H1 (cell line): ENCODE data around the gene GPX8. TPM values are rescaled to one million over a fixed set of nuclear protein-coding genes. Genes with fewer than 3 reads are reported as not detected.

ENCODE experiments used
- CTCF ChIA-PET: fragments of 300-600 bp; sonication (Branson Sonifier 250); formaldehyde crosslinking; loops from one replicate; lab custom pipeline; 2021; ENCODE audit not compliant: partially characterized antibody; lab: Charles Lee
- POLR2A ChIA-PET: fragments of 300-600 bp; sonication (Branson Sonifier 250); formaldehyde crosslinking; loops from one replicate; lab custom pipeline; 2021; ENCODE audit warnings: inconsistent platforms; ENCODE audit not compliant: partially characterized antibody; lab: Charles Lee
- DNase-seq, 2 experiments: peaks; one replicate each; pipeline versions ENCODE4 v3.0.0 to v3.0.0-alpha.2; 2010 to 2022; ENCODE audit warnings: low spot score in 2 of 2, low read depth in 1 of 2, mixed read lengths in 1 of 2
- FAIRE-seq: peaks from 2 replicates; lab custom pipeline; 2011; peaks lifted over from hg19 to GRCh38; lab: Jason Lieb, UNC
- H2AFZ ChIP-seq: 2 replicates; pipeline ENCODE4 v1.8.1; 2012; ENCODE audit warnings: low read length, inconsistent platforms
- H2AK5ac ChIP-seq: 2 replicates; pipeline ENCODE4 v1.6.1; 2013; ENCODE audit warnings: low read depth, low read length
- H2BK120ac ChIP-seq: replicated peaks from 2 replicates; pipeline ENCODE3; 2013; ENCODE audit warnings: low read depth, low read length, inconsistent platforms
- H2BK12ac ChIP-seq: 2 replicates; pipeline ENCODE4 v1.6.1; 2013; ENCODE audit warnings: low read depth, low read length
- H2BK15ac ChIP-seq: 2 replicates; pipeline ENCODE4 v1.6.1; 2013; ENCODE audit warnings: low read length
- H2BK20ac ChIP-seq: 2 replicates; pipeline ENCODE4 v1.6.1; 2013; ENCODE audit warnings: low read length
- H2BK5ac ChIP-seq: 2 replicates; pipeline ENCODE4 v1.6.1; 2013; ENCODE audit warnings: low read depth, low read length
- H3K14ac ChIP-seq: 2 replicates; pipeline ENCODE4 v1.6.1; 2013; ENCODE audit warnings: inconsistent platforms; ENCODE audit not compliant: insufficient read length
- H3K18ac ChIP-seq: 2 replicates; pipeline ENCODE4 v1.6.1; 2013; ENCODE audit warnings: low read length; ENCODE audit errors: extremely low read depth
- H3K23ac ChIP-seq: 2 replicates; pipeline ENCODE4 v1.6.1; 2013; ENCODE audit warnings: inconsistent platforms; ENCODE audit not compliant: insufficient read length
- H3K23me2 ChIP-seq: 2 replicates; pipeline ENCODE4 v1.6.1; 2013; ENCODE audit warnings: low read depth, low read length
- H3K27ac ChIP-seq: 2 replicates; pipeline ENCODE4 v1.6.1; 2011; ENCODE audit warnings: low read depth, low read length, inconsistent platforms
- H3K27me3 ChIP-seq, 4 experiments: replicated peaks in 1 of 4; 1 replicate in 1 of 4; 2 replicates in 3 of 4; pipeline versions ENCODE4 v1.6.1 to v1.8.1; 2011 to 2013; ENCODE audit warnings: low read length in 3 of 4, mild to moderate bottlenecking in 3 of 4, inconsistent platforms in 2 of 4, mixed read lengths in 2 of 4, moderate library complexity in 1 of 4; ENCODE audit not compliant: control insufficient read depth in 3 of 4, insufficient read depth in 3 of 4; ENCODE audit errors: extremely low read depth in 1 of 4
- H3K36me3 ChIP-seq, 4 experiments: 2 replicates each; pipeline versions ENCODE4 v1.6.1 to v1.8.1; 2011 to 2013; ENCODE audit warnings: mild to moderate bottlenecking in 4 of 4, low read length in 3 of 4, moderate library complexity in 2 of 4, control low read depth in 1 of 4, inconsistent platforms in 1 of 4; ENCODE audit not compliant: insufficient read depth in 4 of 4, control insufficient read depth in 2 of 4
- H3K4ac ChIP-seq: replicated peaks from 2 replicates; pipeline ENCODE3; 2013; ENCODE audit warnings: low read length, low read depth, mixed read lengths, inconsistent platforms; ENCODE audit not compliant: insufficient read length
- H3K4me1 ChIP-seq, 4 experiments: replicated peaks in 1 of 4; 1 replicate in 1 of 4; 2 replicates in 3 of 4; pipeline versions ENCODE4 v1.6.1 to v1.8.1; 2011 to 2013; ENCODE audit warnings: low read length in 3 of 4, inconsistent platforms in 2 of 4, mixed read lengths in 1 of 4; ENCODE audit not compliant: insufficient read depth in 4 of 4, control insufficient read depth in 3 of 4
- H3K4me2 ChIP-seq, 2 experiments: 2 replicates each; pipeline versions ENCODE4 v1.6.1 to v1.8.1; 2011 to 2013; ENCODE audit warnings: low read depth in 2 of 2, low read length in 2 of 2, control low read depth in 1 of 2, inconsistent platforms in 1 of 2, mild to moderate bottlenecking in 1 of 2; ENCODE audit not compliant: insufficient read depth in 1 of 2
- H3K4me3 ChIP-seq, 4 experiments: fragments of 200-600, 300-600 bp in 1 of 4; sonication (generic), shearing (Covaris generic), sonication (Bioruptor Twin) in 1 of 4; 2 replicates each; pipeline versions ENCODE4 v1.5.1 to v1.8.1; 2011 to 2016; ENCODE audit warnings: low read length in 4 of 4, low read depth in 3 of 4, control low read depth in 2 of 4, inconsistent platforms in 2 of 4, mild to moderate bottlenecking in 2 of 4, mixed read lengths in 1 of 4, moderate library complexity in 1 of 4; ENCODE audit not compliant: insufficient read depth in 2 of 4; ENCODE audit errors: extremely low read depth in 1 of 4
- H3K56ac ChIP-seq: replicated peaks from 2 replicates; pipeline ENCODE3; 2013; ENCODE audit warnings: low read depth, mild to moderate bottlenecking, mixed read lengths, low read length, inconsistent platforms; ENCODE audit not compliant: insufficient read length
- H3K79me1 ChIP-seq: 2 replicates; pipeline ENCODE4 v1.6.1; 2013; ENCODE audit warnings: low read depth, low read length, control low read depth
- H3K79me2 ChIP-seq, 2 experiments: 2 replicates each; pipeline versions ENCODE4 v1.6.1 to v1.8.1; 2012 to 2013; ENCODE audit warnings: low read length in 2 of 2, mild to moderate bottlenecking in 2 of 2, inconsistent platforms in 1 of 2; ENCODE audit not compliant: insufficient read depth in 2 of 2, control insufficient read depth in 1 of 2
- H3K9ac ChIP-seq, 4 experiments: replicated peaks in 1 of 4; 1 replicate in 1 of 4; 2 replicates in 3 of 4; pipeline versions ENCODE4 v1.6.1 to v1.8.1; 2011 to 2013; ENCODE audit warnings: low read depth in 3 of 4, low read length in 3 of 4, control low read depth in 2 of 4, mild to moderate bottlenecking in 2 of 4, moderate library complexity in 2 of 4, inconsistent platforms in 1 of 4; ENCODE audit errors: extremely low read depth in 1 of 4
- H3K9me3 ChIP-seq, 2 experiments: 2 replicates each; pipeline versions ENCODE4 v1.6.1 to v1.8.1; 2012 to 2013; ENCODE audit warnings: mild to moderate bottlenecking in 2 of 2, moderate library complexity in 2 of 2, control low read depth in 1 of 2, inconsistent platforms in 1 of 2, low read depth in 1 of 2, low read length in 1 of 2, mixed read lengths in 1 of 2; ENCODE audit not compliant: insufficient read depth in 2 of 2
- H4K20me1 ChIP-seq, 2 experiments: replicated peaks in 1 of 2; 2 replicates each; pipeline versions ENCODE3 to v1.8.1; 2011 to 2013; ENCODE audit warnings: inconsistent platforms in 2 of 2, low read length in 2 of 2, mild to moderate bottlenecking in 1 of 2; ENCODE audit not compliant: insufficient read depth in 2 of 2, control insufficient read depth in 1 of 2
- H4K5ac ChIP-seq: 2 replicates; pipeline ENCODE4 v1.6.1; 2013; ENCODE audit warnings: low read length, low read depth, mixed read lengths, inconsistent platforms; ENCODE audit not compliant: insufficient read length
- H4K8ac ChIP-seq: 2 replicates; pipeline ENCODE4 v1.8.0; 2013; ENCODE audit warnings: mild to moderate bottlenecking, moderate library complexity, low read length, inconsistent platforms; ENCODE audit not compliant: insufficient read depth; ENCODE audit errors: extremely low read depth
- H4K91ac ChIP-seq: replicated peaks from 2 replicates; pipeline ENCODE3; 2013; ENCODE audit warnings: low read length, mixed read lengths, inconsistent platforms; ENCODE audit not compliant: insufficient read length
- GABPA ChIP-seq: IDR thresholded peaks from 2 replicates; pipeline ENCODE4 v1.6.1; 2011; ENCODE audit warnings: mild to moderate bottlenecking, low read length, moderate library complexity, borderline replicate concordance; ENCODE audit not compliant: insufficient read depth
- SUZ12 ChIP-seq: fragments of 200-600 bp; sonication (generic); IDR thresholded peaks from 2 replicates; pipeline ENCODE4 v1.6.1; 2012; ENCODE audit warnings: mild to moderate bottlenecking, inconsistent platforms, low read length, moderate library complexity, mixed read lengths
- ZNF274 ChIP-seq: IDR thresholded peaks from 2 replicates; pipeline ENCODE4 v1.7.0; 2012; ENCODE audit warnings: low read length, borderline replicate concordance; ENCODE audit errors: extremely low read depth
- WGBS, 2 experiments: shearing (Covaris generic) in 1 of 2; methylation state at CpG; one replicate each; pipeline versions ENCODE4 v1.1.6 to v1.1.7; 2013 to 2015; ENCODE audit warnings: low lambda C conversion rate in 2 of 2, mixed read lengths in 2 of 2, inconsistent platforms in 1 of 2, low coverage in 1 of 2, missing lambda C conversion rate in 1 of 2; ENCODE audit not compliant: insufficient replicate concordance in 2 of 2, insufficient coverage in 1 of 2, insufficient read length in 1 of 2; ENCODE audit errors: extremely low coverage in 1 of 2, missing lambda C conversion rate in 1 of 2; 5-methylcytosine and 5-hydroxymethylcytosine counted together
- polyA plus RNA-seq, 7 experiments: library from polyadenylated mRNA; depleted of rRNA in 3 of 7; stranded (reverse) in 5 of 7; unstranded in 2 of 7; fragments of >200 nt in 5 of 7; fragments of 200-250 nt in 2 of 7; gene quantifications; 1 replicate in 5 of 7; 2 replicates in 1 of 7; 4 replicates in 1 of 7; pipeline versions ENCODE4 v1.2.1 to v1.2.3, GENCODE V29; 2011 to 2013; ENCODE audit warnings: missing spikeins in 2 of 7, mixed read lengths in 2 of 7
- total RNA-seq: library from RNA; stranded (reverse); fragmentation: NEBNext Ultra II Directional; extraction: Animal tissue kit (Norgen Biotek cat#: 25700); gene quantifications from 2 replicates; pipeline ENCODE4 v1.2.1, GENCODE V29; 2021

The GPX8 gene
- total and polyA plus RNA-seq, 2 of the 8 experiments (the other 6 are each of a cell fraction or from before 2014, with no cell fraction given): 19.5 to 60.4 TPM

DNA sequence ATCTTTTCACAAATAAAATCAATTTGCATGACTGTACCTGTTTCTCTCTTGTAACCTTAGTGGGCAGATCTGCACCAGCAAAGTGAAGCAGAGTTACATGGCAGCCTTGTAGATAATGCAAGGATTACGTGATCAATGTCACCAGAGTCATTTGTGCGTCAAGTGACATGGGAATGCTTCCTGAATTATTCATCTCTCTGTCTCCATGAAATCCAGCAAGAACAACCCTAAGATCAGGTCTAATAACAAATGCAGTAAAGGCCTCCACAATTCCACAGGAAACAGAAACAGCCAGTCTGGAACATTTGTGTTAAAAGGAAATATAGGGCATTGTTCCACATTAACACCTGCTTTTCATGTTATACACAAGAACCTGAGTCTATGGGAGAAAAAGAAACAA, 49.8 kb upstream of the GPX8 start:
- Histone ChIP-seq H3K4me3 (no peak overlapping the region), H2BK120ac (no peak overlapping the region), H3K4me1 (peaks cover 0 to 5% (median 1%) of the 10 kb centered on the region in 4 experiments; a peak in 2 of 7 replicates), H3K27ac (no peak overlapping the region), H2AFZ (peak overlapping the region; percentile 86), H3K9me3 (no peaks in the 10 kb centered on the region), H3K4me2 (no peak overlapping the region), H3K56ac (no peak overlapping the region), H2BK20ac (no peak overlapping the region), H2AK5ac (no peak overlapping the region), H2BK5ac (no peak overlapping the region), H3K27me3 (no peaks in the 10 kb centered on the region), H4K20me1 (no peaks in the 10 kb centered on the region), H4K8ac (no peak overlapping the region), H3K36me3 (no peaks in the 10 kb centered on the region), H2BK12ac (no peak overlapping the region), H4K5ac (no peak overlapping the region), H3K4ac (no peak overlapping the region), H2BK15ac (no peak overlapping the region), H3K23ac (no peak overlapping the region), H3K79me1 (no peaks in the 10 kb centered on the region), H3K18ac (no peak overlapping the region), H3K79me2 (no peaks in the 10 kb centered on the region), H3K23me2 (no peaks in the 10 kb centered on the region), H3K14ac (no peak overlapping the region), H3K9ac (no peak overlapping the region), H4K91ac (no peak overlapping the region)
- WGBS, 2 experiments: 82% methylated on average over 2 of the region's 2 CpGs; no CpG with 5 or more reads in 1 of the 2 experiments
- CTCF ChIA-PET: no interaction called here
- FAIRE-seq (no peak), DNase-seq (no peak)
- POLR2A ChIA-PET: no interaction called here
- TF ChIP-seq ZNF274 (no peak), SUZ12 (no peak), GABPA (no peak)
